Neural progenitor cell (in vitro differentiated cells): ENCODE measurements around the gene PREX1. TPM values are rescaled to one million over a fixed set of nuclear protein-coding genes. Genes with fewer than 3 reads are reported as not detected.

Experiments
- DNase-seq: peaks from one replicate; pipeline ENCODE4 v3.0.0-alpha.2; 2016; ENCODE audit warnings: low spot score
- H2AFZ ChIP-seq: fragments of 200-600 bp; sonication (generic); replicated peaks from 2 replicates; pipeline ENCODE4 v1.6.1; 2016; ENCODE audit warnings: antibody characterized with exemption
- H3F3A ChIP-seq: fragments of 200-600 bp; sonication (generic); 2 replicates; pipeline ENCODE4 v1.6.1; 2016; ENCODE audit warnings: antibody characterized with exemption, low read depth
- H3K27ac ChIP-seq: fragments of 200-600 bp; sonication (generic); 2 replicates; pipeline ENCODE4 v1.5.1; 2016; ENCODE audit warnings: mild to moderate bottlenecking
- H3K27me3 ChIP-seq: fragments of 200-600 bp; sonication (generic); 2 replicates; pipeline ENCODE4 v1.6.1; 2016; ENCODE audit warnings: mild to moderate bottlenecking, moderate library complexity
- H3K36me3 ChIP-seq: fragments of 200-600 bp; sonication (generic); 2 replicates; pipeline ENCODE4 v1.5.1; 2016
- H3K4me1 ChIP-seq: fragments of 200-600 bp; sonication (generic); 2 replicates; pipeline ENCODE4 v1.6.1; 2016; ENCODE audit warnings: mixed run types
- H3K4me2 ChIP-seq: fragments of 200-600 bp; sonication (generic); 2 replicates; pipeline ENCODE4 v1.6.1; 2016
- H3K4me3 ChIP-seq: fragments of 200-600 bp; sonication (generic); 2 replicates; pipeline ENCODE4 v1.5.1; 2016
- H3K79me2 ChIP-seq: fragments of 200-600 bp; sonication (generic); 2 replicates; pipeline ENCODE4 v1.6.1; 2016; ENCODE audit warnings: low read depth
- H3K9ac ChIP-seq: fragments of 200-600 bp; sonication (generic); 2 replicates; pipeline ENCODE4 v1.6.1; 2016
- H3K9me3 ChIP-seq: fragments of 200-600 bp; sonication (generic); 2 replicates; pipeline ENCODE4 v1.5.1; 2016; ENCODE audit warnings: low read depth
- H4K20me1 ChIP-seq: fragments of 200-600 bp; sonication (generic); 2 replicates; pipeline ENCODE4 v1.6.1; 2016; ENCODE audit warnings: low read depth
- H3K27ac Mint-ChIP-seq: 3 replicates; pipeline ENCODE4 v1.8.0; 2021; ENCODE audit warnings: mixed read lengths
- H3K27me3 Mint-ChIP-seq: 2 replicates; pipeline ENCODE4 v1.8.0; 2022; ENCODE audit warnings: low read depth, mild to moderate bottlenecking, inconsistent platforms, moderate library complexity, mixed read lengths; ENCODE audit not compliant: insufficient read depth
- H3K36me3 Mint-ChIP-seq: 3 replicates; pipeline ENCODE4 v1.8.0; 2021; ENCODE audit warnings: mixed read lengths
- H3K4me1 Mint-ChIP-seq: 3 replicates; pipeline ENCODE4 v1.8.0; 2021; ENCODE audit warnings: mixed read lengths
- H3K4me3 Mint-ChIP-seq: 3 replicates; pipeline ENCODE4 v1.8.0; 2021; ENCODE audit warnings: mild to moderate bottlenecking, moderate library complexity, mixed read lengths
- H3K9me3 Mint-ChIP-seq: 3 replicates; pipeline ENCODE4 v1.8.0; 2020; ENCODE audit warnings: mixed read lengths
- EZH2 ChIP-seq: fragments of 200-600 bp; sonication (generic); IDR thresholded peaks from 2 replicates; pipeline ENCODE4 v1.6.1; 2017; ENCODE audit warnings: antibody characterized with exemption, mild to moderate bottlenecking, moderate library complexity
- EZH2phosphoT487 ChIP-seq: fragments of 200-600 bp; sonication (generic); IDR thresholded peaks from 2 replicates; pipeline ENCODE4 v1.6.1; 2017; ENCODE audit warnings: antibody characterized with exemption
- total RNA-seq: library from RNA; depleted of rRNA; stranded (reverse); fragments of >200 nt; gene quantifications from 2 replicates; pipeline ENCODE4 v1.2.3, GENCODE V29; 2015; ENCODE audit warnings: low replicate concordance
- TF ChIP-seq, protein P1 (sequence below): fragments of 200-600 bp; sonication (generic); IDR thresholded peaks from 2 replicates; pipeline ENCODE4 v1.5.1; 2017; ENCODE audit warnings: antibody characterized with exemption, mild to moderate bottlenecking

PREX1 gene
- total RNA-seq, 1 donor from 2014 or later = 4.5 TPM

DNA sequence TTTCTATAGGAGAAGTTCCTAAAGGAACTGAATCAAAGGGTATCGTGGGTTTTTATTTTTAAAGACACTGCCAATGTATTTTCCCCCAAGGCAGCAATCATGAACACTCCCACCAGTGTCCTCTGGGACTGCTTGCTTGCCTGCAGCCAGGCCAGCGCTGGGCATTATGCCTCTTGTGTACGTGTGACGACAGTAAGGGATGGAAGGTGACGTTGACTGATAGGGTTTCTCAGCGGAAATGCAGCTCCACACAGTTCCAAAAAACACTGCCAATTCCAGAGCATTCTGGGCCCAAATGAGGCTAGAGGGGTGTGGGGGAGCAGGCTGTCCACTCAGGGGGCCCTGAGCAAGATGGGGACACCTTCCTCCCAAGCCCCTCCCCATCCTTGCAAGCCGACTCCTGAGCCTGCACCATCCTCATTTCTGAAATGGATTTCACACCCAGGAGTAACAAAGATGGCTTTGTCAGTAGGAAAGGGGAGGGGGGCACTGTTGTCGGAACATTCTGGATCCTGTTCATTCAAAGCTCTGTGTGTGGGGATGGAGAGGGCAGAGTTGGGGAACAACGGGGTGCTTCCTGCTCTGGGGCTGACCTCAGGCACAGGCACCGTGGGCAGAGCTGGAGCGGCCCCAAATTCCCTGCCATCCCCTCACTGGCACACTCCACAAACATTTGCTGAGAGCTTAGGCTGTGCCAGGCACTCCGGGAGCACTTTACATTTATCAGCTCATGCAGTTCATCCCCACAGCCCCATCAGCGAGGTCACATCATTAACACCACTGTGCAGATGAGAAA is 20.0 kb downstream of the PREX1 start:
- no peak overlapping the region for H2AFZ ChIP-seq
- Mint-ChIP-seq H3K9me3 (peaks cover 25% of the 10 kb centered on the region), H3K27ac (no peak overlapping the region), H3K4me1 (peaks cover 10% of the 10 kb centered on the region), H3K27me3 (peaks cover 6% of the 10 kb centered on the region), H3K36me3 (peaks cover 48% of the 10 kb centered on the region), H3K4me3 (no peak overlapping the region)
- H3K9ac ChIP-seq = no peak overlapping the region
- no peak overlapping the region for H3K4me2 ChIP-seq
- no peaks in the 10 kb centered on the region for H3F3A ChIP-seq
- H3K79me2 ChIP-seq = no peaks in the 10 kb centered on the region
- H3K27me3 ChIP-seq = no peaks in the 10 kb centered on the region
- H4K20me1 ChIP-seq = no peaks in the 10 kb centered on the region
- no peak overlapping the region for H3K27ac ChIP-seq
- TF ChIP-seq EZH2 (no peak), EZH2phosphoT487 (no peak)
- TF ChIP-seq, protein P1, sequence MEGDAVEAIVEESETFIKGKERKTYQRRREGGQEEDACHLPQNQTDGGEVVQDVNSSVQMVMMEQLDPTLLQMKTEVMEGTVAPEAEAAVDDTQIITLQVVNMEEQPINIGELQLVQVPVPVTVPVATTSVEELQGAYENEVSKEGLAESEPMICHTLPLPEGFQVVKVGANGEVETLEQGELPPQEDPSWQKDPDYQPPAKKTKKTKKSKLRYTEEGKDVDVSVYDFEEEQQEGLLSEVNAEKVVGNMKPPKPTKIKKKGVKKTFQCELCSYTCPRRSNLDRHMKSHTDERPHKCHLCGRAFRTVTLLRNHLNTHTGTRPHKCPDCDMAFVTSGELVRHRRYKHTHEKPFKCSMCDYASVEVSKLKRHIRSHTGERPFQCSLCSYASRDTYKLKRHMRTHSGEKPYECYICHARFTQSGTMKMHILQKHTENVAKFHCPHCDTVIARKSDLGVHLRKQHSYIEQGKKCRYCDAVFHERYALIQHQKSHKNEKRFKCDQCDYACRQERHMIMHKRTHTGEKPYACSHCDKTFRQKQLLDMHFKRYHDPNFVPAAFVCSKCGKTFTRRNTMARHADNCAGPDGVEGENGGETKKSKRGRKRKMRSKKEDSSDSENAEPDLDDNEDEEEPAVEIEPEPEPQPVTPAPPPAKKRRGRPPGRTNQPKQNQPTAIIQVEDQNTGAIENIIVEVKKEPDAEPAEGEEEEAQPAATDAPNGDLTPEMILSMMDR = no peak
- no peak for DNase-seq
- no peaks in the 10 kb centered on the region for H3K9me3 ChIP-seq
- H3K36me3 ChIP-seq = no peaks in the 10 kb centered on the region
- no peaks in the 10 kb centered on the region for H3K4me1 ChIP-seq
- H3K4me3 ChIP-seq = no peak overlapping the region

DNA sequence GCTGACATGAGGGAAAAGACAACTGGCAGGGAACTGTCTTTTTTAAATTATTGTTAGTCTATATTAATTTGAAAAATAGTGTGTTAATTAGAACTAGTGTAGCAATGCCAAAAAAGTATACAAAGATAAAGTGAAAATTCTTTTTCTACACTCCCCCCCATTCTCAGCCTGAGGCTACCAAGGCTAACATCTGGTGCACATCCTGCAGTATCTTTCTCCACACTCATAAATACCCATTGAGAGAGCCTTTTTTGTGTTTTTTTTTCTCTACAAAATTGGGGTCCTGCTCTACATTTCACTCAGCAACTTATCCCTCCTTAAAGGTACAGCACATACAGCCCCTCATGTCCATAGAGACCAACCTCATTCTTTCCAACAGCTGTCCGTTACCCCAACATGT is 20.7 kb downstream of the PREX1 start:
- Mint-ChIP-seq H3K4me3 (no peak overlapping the region), H3K27me3 (peaks cover 8% of the 10 kb centered on the region), H3K36me3 (peaks cover 54% of the 10 kb centered on the region), H3K27ac (no peak overlapping the region), H3K9me3 (peaks cover 25% of the 10 kb centered on the region), H3K4me1 (peaks cover 16% of the 10 kb centered on the region)
- H3K79me2 ChIP-seq = no peaks in the 10 kb centered on the region
- no peaks in the 10 kb centered on the region for H4K20me1 ChIP-seq
- H3F3A ChIP-seq = no peaks in the 10 kb centered on the region
- H2AFZ ChIP-seq = no peak overlapping the region
- H3K27ac ChIP-seq = no peak overlapping the region
- TF ChIP-seq EZH2phosphoT487 = no peak
- H3K4me1 ChIP-seq = no peaks in the 10 kb centered on the region
- H3K4me3 ChIP-seq = no peak overlapping the region
- H3K9me3 ChIP-seq = no peaks in the 10 kb centered on the region
- no peak overlapping the region for H3K4me2 ChIP-seq
- no peaks in the 10 kb centered on the region for H3K36me3 ChIP-seq
- DNase-seq = no peak
- no peaks in the 10 kb centered on the region for H3K27me3 ChIP-seq
- no peak overlapping the region for H3K9ac ChIP-seq

DNA sequence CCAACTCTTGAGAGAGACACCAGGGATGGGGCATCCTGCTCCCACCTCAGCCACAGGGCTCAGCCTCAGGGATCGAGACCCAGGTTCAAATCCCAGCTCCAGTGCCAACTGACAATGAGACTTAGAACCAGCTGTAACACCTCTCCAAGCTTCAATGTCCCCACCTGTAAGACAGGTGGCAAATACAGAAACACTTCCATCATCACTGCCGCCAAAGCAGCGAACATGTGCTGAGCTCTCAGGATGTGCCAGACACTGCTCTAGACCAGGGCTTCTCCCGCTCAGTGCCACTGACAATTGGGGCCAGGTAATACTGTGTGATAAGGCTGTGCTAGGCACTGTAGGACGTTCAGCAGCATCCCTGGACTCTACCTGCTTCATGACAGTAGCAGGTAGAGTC is 22.1 kb downstream of the PREX1 start:
- Histone ChIP-seq H3K36me3 (no peaks in the 10 kb centered on the region), H2AFZ (no peak overlapping the region), H3K79me2 (no peaks in the 10 kb centered on the region), H4K20me1 (no peaks in the 10 kb centered on the region), H3K27ac (no peak overlapping the region), H3K27me3 (no peaks in the 10 kb centered on the region), H3K9ac (no peak overlapping the region), H3F3A (no peaks in the 10 kb centered on the region), H3K4me3 (no peak overlapping the region), H3K4me2 (no peak overlapping the region), H3K9me3 (no peaks in the 10 kb centered on the region), H3K4me1 (no peaks in the 10 kb centered on the region)
- no peak overlapping the region for H3K4me3 Mint-ChIP-seq
- peaks cover 51% of the 10 kb centered on the region for H3K36me3 Mint-ChIP-seq
- H3K4me1 Mint-ChIP-seq = peaks cover 21% of the 10 kb centered on the region
- H3K27me3 Mint-ChIP-seq = peaks cover 4% of the 10 kb centered on the region
- peak overlapping the region; percentile 25 for H3K27ac Mint-ChIP-seq
- no peak for TF ChIP-seq EZH2
- no peak for TF ChIP-seq EZH2phosphoT487
- TF ChIP-seq, protein P1 = no peak
- peaks cover 25% of the 10 kb centered on the region for H3K9me3 Mint-ChIP-seq
- no peak for DNase-seq

DNA sequence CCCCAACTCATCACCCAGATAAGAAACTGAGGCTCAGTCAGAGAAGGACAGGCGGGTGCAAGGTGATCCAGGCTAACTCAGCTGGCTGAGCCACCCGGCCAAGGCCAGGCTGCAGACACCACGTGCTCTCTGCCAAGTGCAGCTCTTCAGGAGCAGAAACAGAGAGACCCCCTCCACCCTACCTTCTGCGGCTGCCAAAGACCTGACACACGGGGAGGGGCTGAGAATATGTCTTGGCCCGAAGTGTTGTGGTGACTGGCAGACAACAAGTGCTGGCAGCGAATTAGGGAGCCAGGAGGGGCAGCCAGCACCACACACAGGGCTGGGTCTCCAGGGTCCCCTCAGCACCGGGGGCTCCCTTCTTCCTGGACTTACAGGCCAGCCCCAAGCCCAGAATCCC is 22.5 kb downstream of the PREX1 start:
- peaks cover 51% of the 10 kb centered on the region for H3K36me3 Mint-ChIP-seq
- H3K4me3 ChIP-seq = no peak overlapping the region
- no peak overlapping the region for H3K4me3 Mint-ChIP-seq

More for the DNA sequence above, 22.5 kb downstream of the PREX1 start:
- Histone ChIP-seq H3K9ac (no peak overlapping the region), H4K20me1 (no peaks in the 10 kb centered on the region), H3K27ac (no peak overlapping the region), H2AFZ (no peak overlapping the region), H3K36me3 (no peaks in the 10 kb centered on the region), H3K79me2 (no peaks in the 10 kb centered on the region), H3K4me1 (no peaks in the 10 kb centered on the region), H3K4me2 (no peak overlapping the region), H3K9me3 (no peaks in the 10 kb centered on the region), H3F3A (no peaks in the 10 kb centered on the region), H3K27me3 (no peaks in the 10 kb centered on the region)
- TF ChIP-seq EZH2phosphoT487 = no peak
- TF ChIP-seq EZH2 = no peak
- TF ChIP-seq, protein P1 = no peak
- Mint-ChIP-seq H3K9me3 (peaks cover 25% of the 10 kb centered on the region), H3K4me1 (peaks cover 26% of the 10 kb centered on the region), H3K27me3 (peaks cover 4% of the 10 kb centered on the region), H3K27ac (no peak overlapping the region)
- no peak for DNase-seq
